SK-N-SH treated with all-trans-retinoic acid at 6 μM for 48 hours (cell line): ENCODE results near the gene OR10A5.

Experiments used
- ARNTL ChIP-seq: fragments of 450-650 bp; formaldehyde crosslinking; IDR thresholded peaks from 2 replicates; pipeline ENCODE4 v1.5.0; 2020; ENCODE audit warnings: low read depth, mild to moderate bottlenecking, moderate library complexity, borderline replicate concordance
- CREB5 ChIP-seq: fragments of 250-450 bp; sonication (Bioruptor Pico); IDR thresholded peaks from 2 replicates; pipeline ENCODE4 v1.5.1; 2020; ENCODE audit warnings: low read depth, mild to moderate bottlenecking, moderate library complexity
- CSDC2 ChIP-seq: fragments of 250-450 bp; sonication (Bioruptor Pico); IDR thresholded peaks from 2 replicates; pipeline ENCODE4 v1.5.0; 2020; ENCODE audit warnings: mild to moderate bottlenecking, moderate library complexity
- CSRNP3 ChIP-seq: fragments of 250-450 bp; sonication (Bioruptor Pico); IDR thresholded peaks from 2 replicates; pipeline ENCODE4 v1.5.1; 2021; ENCODE audit warnings: mild to moderate bottlenecking, moderate library complexity
- ESRRG ChIP-seq: fragments of 250-450 bp; sonication (Bioruptor Pico); IDR thresholded peaks from 2 replicates; pipeline ENCODE4 v1.6.1; 2021; ENCODE audit warnings: mild to moderate bottlenecking
- ISL1 ChIP-seq: fragments of 250-450 bp; sonication (Bioruptor Pico); IDR thresholded peaks from 2 replicates; pipeline ENCODE4 v2.1.2; 2022; ENCODE audit warnings: mild to moderate bottlenecking, moderate library complexity
- OSR1 ChIP-seq: fragments of 250-450 bp; sonication (Bioruptor Pico); IDR thresholded peaks from 2 replicates; pipeline ENCODE4 v1.8.0; 2022; ENCODE audit warnings: moderate library complexity, mild to moderate bottlenecking, inconsistent platforms
- PATZ1 ChIP-seq: fragments of 250-450 bp; sonication (Bioruptor Pico); IDR thresholded peaks from 2 replicates; pipeline ENCODE4 v1.8.0; 2020; ENCODE audit warnings: mild to moderate bottlenecking, moderate library complexity, borderline replicate concordance
- POU6F1 ChIP-seq: fragments of 250-450 bp; sonication (Bioruptor Pico); IDR thresholded peaks from 2 replicates; pipeline ENCODE4 v1.8.0; 2021; ENCODE audit warnings: low read depth, mild to moderate bottlenecking, moderate library complexity, borderline replicate concordance
- TCF4 ChIP-seq: fragments of 250-450 bp; sonication (Bioruptor Pico); IDR thresholded peaks from 2 replicates; pipeline ENCODE4 v1.8.0; 2021; ENCODE audit warnings: mild to moderate bottlenecking, moderate library complexity, borderline replicate concordance
- TOX ChIP-seq: fragments of 250-450 bp; sonication (Bioruptor Pico); IDR thresholded peaks from 2 replicates; pipeline ENCODE4 v1.8.0; 2021; ENCODE audit warnings: mild to moderate bottlenecking, moderate library complexity, borderline replicate concordance
- ZFP30 ChIP-seq: fragments of 450-650 bp; formaldehyde crosslinking; IDR thresholded peaks from 2 replicates; pipeline ENCODE4 v1.5.0; 2022; ENCODE audit warnings: mild to moderate bottlenecking, moderate library complexity
- ZNF565 ChIP-seq: fragments of 450-650 bp; formaldehyde crosslinking; conservative IDR thresholded peaks from 2 replicates; pipeline ENCODE4 v1.5.0; 2020; ENCODE audit warnings: low read depth, mild to moderate bottlenecking, moderate library complexity

GRCh38 chr11:6833356-6833755 is 12.1 kb upstream of the OR10A5 start:
- TF ChIP-seq OSR1 (no peak), TOX (no peak), PATZ1 (CRISPR knock-in tag) (no peak), ESRRG (CRISPR knock-in tag) (no peak), CREB5 (CRISPR knock-in tag) (no peak), ZNF565 (CRISPR knock-in tag) (no peak), CSDC2 (CRISPR knock-in tag) (no peak), POU6F1 (CRISPR knock-in tag) (no peak), TCF4 (no peak), ARNTL (CRISPR knock-in tag) (no peak), CSRNP3 (CRISPR knock-in tag) (no peak), ISL1 (CRISPR knock-in tag) (no peak), ZFP30 (no peak)
